HCT116 (cell line): Measurements from ENCODE around the gene INMT. TPM values are rescaled to one million over a fixed set of nuclear protein-coding genes. Genes with fewer than 3 reads are reported as not detected.

Experiments
- ATAC-seq: fragments of 200-7000 bp; cut with Tn5 transposase; 2 replicates; pipeline ENCODE4 v1.9.1; 2020; ENCODE audit warnings: mild to moderate bottlenecking, moderate library complexity
- BruUV-seq: library from RNA; stranded (reverse); fragments of 400-500 nt; replicated peaks from 2 replicates; lab custom pipeline; 2021; lab: Mats Ljungman, UMichigan
- CTCF ChIA-PET: fragments of 300-600 bp; sonication (Branson Sonifier 250); formaldehyde crosslinking; loops from one replicate; lab custom pipeline; 2021; ENCODE audit warnings: antibody characterized with exemption; lab: Charles Lee
- POLR2A ChIA-PET: fragments of 300-600, 350-600 bp; sonication (Branson Sonifier 250); formaldehyde crosslinking; loops from one replicate; lab custom pipeline; 2021; ENCODE audit warnings: antibody characterized with exemption; lab: Charles Lee
- RAD21 ChIA-PET, 2 experiments: fragments of 300-600 bp; sonication (Branson Sonifier 250); formaldehyde crosslinking; loops; one replicate each; lab custom pipeline; 2023; ENCODE audit warnings: low total read pairs in 2 of 2; ENCODE audit not compliant: uncharacterized antibody in 2 of 2, unreplicated experiment in 2 of 2, low non-redundant PET in 1 of 2; lab: Charles Lee
- DNase-seq: peaks from one replicate; pipeline ENCODE4 v3.0.0-alpha.2; 2010; ENCODE audit warnings: low read depth, low spot score
- H2AFZ ChIP-seq: fragments of 200-600 bp; shearing (Covaris generic), sonication (generic); 2 replicates; pipeline ENCODE4 v1.6.1; 2017; ENCODE audit warnings: low read depth, mixed run types, mixed read lengths, antibody characterized with exemption, low read length; ENCODE audit not compliant: poor library complexity, severe bottlenecking
- H3K27ac ChIP-seq: 2 replicates; pipeline ENCODE4 v1.5.1; 2012; ENCODE audit warnings: low read depth, low read length
- H3K27me3 ChIP-seq: fragments of 200-600 bp; sonication (generic); 2 replicates; pipeline ENCODE4 v1.6.1; 2016; ENCODE audit warnings: mixed run types, low read length, mixed read lengths; ENCODE audit not compliant: insufficient read depth
- H3K36me3 ChIP-seq, 2 experiments: fragments of 200-500 bp in 1 of 2; fragments of 200-600 bp in 1 of 2; sonication (Bioruptor generic) in 1 of 2; sonication (generic) in 1 of 2; 2 replicates each; pipeline versions ENCODE4 v1.5.1 to v1.6.1; 2014 to 2016; ENCODE audit warnings: low read length in 2 of 2, inconsistent platforms in 1 of 2, mixed read lengths in 1 of 2, mixed run types in 1 of 2; ENCODE audit not compliant: insufficient read depth in 2 of 2, control insufficient read depth in 1 of 2
- H3K4me1 ChIP-seq, 2 experiments: fragments of 200-600 bp in 1 of 2; sonication (generic) in 1 of 2; 2 replicates each; pipeline versions ENCODE4 v1.5.1 to v1.6.1; 2012 to 2017; ENCODE audit warnings: low read length in 2 of 2, inconsistent platforms in 1 of 2, mild to moderate bottlenecking in 1 of 2, mixed read lengths in 1 of 2, mixed run types in 1 of 2, moderate library complexity in 1 of 2; ENCODE audit not compliant: insufficient read depth in 2 of 2, control insufficient read depth in 1 of 2
- H3K4me2 ChIP-seq: fragments of 200-600 bp; sonication (generic); 2 replicates; pipeline ENCODE4 v1.6.1; 2017; ENCODE audit warnings: mixed run types, low read length, mixed read lengths
- H3K4me3 ChIP-seq, 2 experiments: fragments of 200-600 bp in 1 of 2; sonication (generic) in 1 of 2; replicated peaks in 1 of 2; 2 replicates each; pipeline ENCODE4 v1.5.1; 2011 to 2016; ENCODE audit warnings: low read length in 2 of 2, control low read depth in 1 of 2, low read depth in 1 of 2, mild to moderate bottlenecking in 1 of 2, mixed read lengths in 1 of 2, mixed run types in 1 of 2
- H3K79me2 ChIP-seq: fragments of 200-600 bp; sonication (generic); 2 replicates; pipeline ENCODE4 v1.6.1; 2017; ENCODE audit warnings: mild to moderate bottlenecking, mixed run types, low read length, moderate library complexity, mixed read lengths; ENCODE audit not compliant: insufficient read depth
- H3K9ac ChIP-seq: fragments of 200-600 bp; sonication (generic); 2 replicates; pipeline ENCODE4 v1.6.1; 2016; ENCODE audit warnings: low read length, mixed read lengths
- H3K9me2 ChIP-seq: fragments of 200-600 bp; sonication (generic), shearing (Covaris generic); 2 replicates; pipeline ENCODE4 v1.6.1; 2017; ENCODE audit warnings: mixed run types, mild to moderate bottlenecking, moderate library complexity; ENCODE audit not compliant: insufficient read depth
- H3K9me3 ChIP-seq, 2 experiments: fragments of 200-500 bp in 1 of 2; fragments of 200-600 bp in 1 of 2; sonication (Bioruptor generic) in 1 of 2; sonication (generic) in 1 of 2; 2 replicates each; pipeline ENCODE4 v1.6.1; 2014 to 2017; ENCODE audit warnings: low read length in 2 of 2, mixed read lengths in 2 of 2, inconsistent platforms in 1 of 2, low read depth in 1 of 2, mild to moderate bottlenecking in 1 of 2, mixed run types in 1 of 2, moderate library complexity in 1 of 2; ENCODE audit not compliant: control insufficient read depth in 1 of 2, insufficient read depth in 1 of 2
- H4K20me1 ChIP-seq: fragments of 200-600 bp; sonication (generic), shearing (Covaris generic); 2 replicates; pipeline ENCODE4 v1.6.1; 2017; ENCODE audit warnings: mixed run types, mild to moderate bottlenecking, moderate library complexity; ENCODE audit not compliant: insufficient read depth
- CBX3 ChIP-seq: IDR thresholded peaks from 2 replicates; pipeline ENCODE4 v1.6.1; 2012; ENCODE audit warnings: low read depth
- CTCF ChIP-seq, 3 experiments: fragments of 200-600 bp in 1 of 3; sonication (generic) in 1 of 3; IDR thresholded peaks in 2 of 3; conservative IDR thresholded peaks in 1 of 3; 2 replicates each; pipeline ENCODE4 v1.5.1; 2012 to 2017; ENCODE audit warnings: low read depth in 2 of 3, low read length in 2 of 3, antibody characterized with exemption in 1 of 3, borderline replicate concordance in 1 of 3, control low read depth in 1 of 3, mild to moderate bottlenecking in 1 of 3, mixed read lengths in 1 of 3, mixed run types in 1 of 3, moderate library complexity in 1 of 3; ENCODE audit not compliant: insufficient read depth in 1 of 3
- ELF1 ChIP-seq: IDR thresholded peaks from 2 replicates; pipeline ENCODE4 v1.6.1; 2012; ENCODE audit warnings: low read depth, borderline replicate concordance
- EZH2 ChIP-seq: fragments of 200-600 bp; sonication (generic); IDR thresholded peaks from 2 replicates; pipeline ENCODE4 v1.6.1; 2017; ENCODE audit warnings: antibody characterized with exemption, mixed run types
- EZH2phosphoT487 ChIP-seq: fragments of 200-600 bp; IDR thresholded peaks from 2 replicates; pipeline ENCODE4 v1.6.1; 2018; ENCODE audit warnings: antibody characterized with exemption, borderline replicate concordance
- FOSL1 ChIP-seq: IDR thresholded peaks from 2 replicates; pipeline ENCODE4 v1.6.1; 2012; ENCODE audit warnings: low read depth
- RAD21 ChIP-seq: IDR thresholded peaks from 2 replicates; pipeline ENCODE4 v1.6.1; 2012; ENCODE audit warnings: low read depth, mild to moderate bottlenecking
- SIN3A ChIP-seq: IDR thresholded peaks from 2 replicates; pipeline ENCODE4 v1.6.1; 2012; ENCODE audit warnings: low read depth
- SRF ChIP-seq: IDR thresholded peaks from 2 replicates; pipeline ENCODE4 v1.6.1; 2012; ENCODE audit warnings: low read depth
- TCF7L2 ChIP-seq: IDR thresholded peaks from 2 replicates; pipeline ENCODE4 v1.7.0; 2011; ENCODE audit warnings: borderline replicate concordance, inconsistent platforms; ENCODE audit not compliant: insufficient read depth, insufficient read length; ENCODE audit errors: extremely low read depth
- YY1 ChIP-seq: IDR thresholded peaks from 2 replicates; pipeline ENCODE4 v1.6.1; 2011; ENCODE audit warnings: low read length, low read depth, moderate library complexity, mild to moderate bottlenecking; ENCODE audit not compliant: insufficient replicate concordance; ENCODE audit errors: extremely low read depth
- ZFX ChIP-seq: fragments of 450-650 bp; IDR thresholded peaks from 2 replicates; pipeline ENCODE4 v1.6.1; 2017
- intact Hi-C: fragments of 100-400 bp; cut with micrococcal nuclease; formaldehyde crosslinking; loops from 2 replicates; pipeline ENCODE4 v1.10.0; 2022
- total RNA-seq: library from RNA; stranded (reverse); gene quantifications from one replicate; pipeline ENCODE4 v1.2.1, GENCODE V29; 2021; ENCODE audit not compliant: unreplicated experiment
- TF ChIP-seq, protein P1 (sequence below): IDR thresholded peaks from 2 replicates; pipeline ENCODE4 v1.6.1; 2012
- TF ChIP-seq, protein P2 (sequence below): IDR thresholded peaks from 2 replicates; pipeline ENCODE4 v1.6.1; 2011; ENCODE audit warnings: mild to moderate bottlenecking, low read length, moderate library complexity; ENCODE audit not compliant: insufficient replicate concordance; ENCODE audit errors: extremely low read depth

Gene INMT
- total RNA-seq, 1 experiment from 2014 or later: 0.32 TPM

- no peak for ATAC-seq
- no peak overlapping the region for H3K4me2 ChIP-seq
- H3K79me2 ChIP-seq: no peaks in the 10 kb centered on the region
- no peak for DNase-seq
- TF ChIP-seq RAD21 (no peak), FOSL1 (no peak), CTCF (IDR thresholded peaks at IDR 0.05 in 2 of 3, conservative IDR thresholded peaks at IDR 0.05 in 1 of 3; ENCODE audit: borderline replicate concordance in 1 of 3, insufficient read depth in 1 of 3, low read depth in 2 of 3, low read length in 2 of 3) (no peak), TCF7L2 (no peak), CBX3 (no peak), EZH2phosphoT487 (no peak)
- TF ChIP-seq, protein P1, sequence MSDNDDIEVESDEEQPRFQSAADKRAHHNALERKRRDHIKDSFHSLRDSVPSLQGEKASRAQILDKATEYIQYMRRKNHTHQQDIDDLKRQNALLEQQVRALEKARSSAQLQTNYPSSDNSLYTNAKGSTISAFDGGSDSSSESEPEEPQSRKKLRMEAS: no peak
- H3K4me3 ChIP-seq: no peak overlapping the region
- intact Hi-C loops: no loop called here
- H3K9me2 ChIP-seq: no peaks in the 10 kb centered on the region
- ChIA-PET RAD21 (no interaction called here), POLR2A (no interaction called here), CTCF (interaction anchor here (1.3 kb wide), 1 partner anchor 8 kb away, joined by 3 read pairs; no protein-coding TSS in a partner anchor)
- no peaks in the 10 kb centered on the region for H4K20me1 ChIP-seq
- no peak overlapping the region for H3K27ac ChIP-seq
- no TSS peak for BruUV-seq
- no peaks in the 10 kb centered on the region for H3K36me3 ChIP-seq
- H3K27me3 ChIP-seq: no peaks in the 10 kb centered on the region
- no peaks in the 10 kb centered on the region for H3K4me1 ChIP-seq
- H3K9ac ChIP-seq: no peak overlapping the region
- no peaks in the 10 kb centered on the region for H3K9me3 ChIP-seq
- H2AFZ ChIP-seq: no peak overlapping the region
Measured at GRCh38 chr7:30708983-30709382, 43.0 kb upstream of the INMT start.

DNA sequence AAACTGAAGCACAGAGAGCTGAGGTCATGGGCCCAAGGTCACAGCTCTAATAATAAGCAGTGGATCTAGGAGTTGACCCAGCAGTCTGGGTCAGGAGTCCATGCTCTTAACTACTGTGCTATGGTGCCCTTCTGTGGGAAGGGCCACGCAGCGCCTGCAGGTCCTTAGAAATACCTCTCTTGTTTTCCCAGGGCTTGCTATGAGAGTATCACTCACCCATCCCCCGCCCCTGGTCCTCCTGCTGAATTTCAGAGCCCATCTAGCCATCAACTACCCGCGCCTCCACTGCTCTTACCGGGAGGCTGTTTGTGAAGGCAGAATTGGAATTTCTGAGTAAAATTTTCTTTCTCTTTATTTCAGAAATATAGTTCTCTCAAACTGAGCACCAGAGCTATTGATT is 42.4 kb upstream of the INMT start:
- DNase-seq (no peak), ATAC-seq (no peak)
- H3K4me1 ChIP-seq: no peaks in the 10 kb centered on the region
- H3K4me2 ChIP-seq: no peak overlapping the region
- no peaks in the 10 kb centered on the region for H3K9me2 ChIP-seq
- TF ChIP-seq EZH2 (no peak), RAD21 (no peak), ELF1 (no peak), SIN3A (no peak), YY1 (no peak), ZFX (no peak), FOSL1 (no peak), TCF7L2 (no peak), SRF (no peak), EZH2phosphoT487 (no peak)
- TF ChIP-seq, protein P2, sequence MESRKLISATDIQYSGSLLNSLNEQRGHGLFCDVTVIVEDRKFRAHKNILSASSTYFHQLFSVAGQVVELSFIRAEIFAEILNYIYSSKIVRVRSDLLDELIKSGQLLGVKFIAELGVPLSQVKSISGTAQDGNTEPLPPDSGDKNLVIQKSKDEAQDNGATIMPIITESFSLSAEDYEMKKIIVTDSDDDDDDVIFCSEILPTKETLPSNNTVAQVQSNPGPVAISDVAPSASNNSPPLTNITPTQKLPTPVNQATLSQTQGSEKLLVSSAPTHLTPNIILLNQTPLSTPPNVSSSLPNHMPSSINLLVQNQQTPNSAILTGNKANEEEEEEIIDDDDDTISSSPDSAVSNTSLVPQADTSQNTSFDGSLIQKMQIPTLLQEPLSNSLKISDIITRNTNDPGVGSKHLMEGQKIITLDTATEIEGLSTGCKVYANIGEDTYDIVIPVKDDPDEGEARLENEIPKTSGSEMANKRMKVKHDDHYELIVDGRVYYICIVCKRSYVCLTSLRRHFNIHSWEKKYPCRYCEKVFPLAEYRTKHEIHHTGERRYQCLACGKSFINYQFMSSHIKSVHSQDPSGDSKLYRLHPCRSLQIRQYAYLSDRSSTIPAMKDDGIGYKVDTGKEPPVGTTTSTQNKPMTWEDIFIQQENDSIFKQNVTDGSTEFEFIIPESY: no peak
- TF ChIP-seq, protein P1: no peak
- no peaks in the 10 kb centered on the region for H3K36me3 ChIP-seq
- POLR2A ChIA-PET: no interaction called here
- H4K20me1 ChIP-seq: no peaks in the 10 kb centered on the region
- no peaks in the 10 kb centered on the region for H3K79me2 ChIP-seq
- CTCF ChIA-PET: interaction anchor here (1.3 kb wide), 1 partner anchor 8 kb away, joined by 3 read pairs; no protein-coding TSS in a partner anchor
- H2AFZ ChIP-seq: no peak overlapping the region
- intact Hi-C loops: no loop called here
- H3K9ac ChIP-seq: no peak overlapping the region
- H3K27ac ChIP-seq: no peak overlapping the region
- no peak overlapping the region for H3K4me3 ChIP-seq
- BruUV-seq: no TSS peak
- no peaks in the 10 kb centered on the region for H3K27me3 ChIP-seq
- RAD21 ChIA-PET: no interaction called here
- no peaks in the 10 kb centered on the region for H3K9me3 ChIP-seq
